ENCODE measurements around the gene EFNA5. TPM values are rescaled to one million over a fixed set of nuclear protein-coding genes. Genes with fewer than 3 reads are reported as not detected.

EFNA5 gene
- total and polyA plus RNA-seq, 2 experiments from 2014 or later = 0.64 to 0.86 TPM

DNA sequence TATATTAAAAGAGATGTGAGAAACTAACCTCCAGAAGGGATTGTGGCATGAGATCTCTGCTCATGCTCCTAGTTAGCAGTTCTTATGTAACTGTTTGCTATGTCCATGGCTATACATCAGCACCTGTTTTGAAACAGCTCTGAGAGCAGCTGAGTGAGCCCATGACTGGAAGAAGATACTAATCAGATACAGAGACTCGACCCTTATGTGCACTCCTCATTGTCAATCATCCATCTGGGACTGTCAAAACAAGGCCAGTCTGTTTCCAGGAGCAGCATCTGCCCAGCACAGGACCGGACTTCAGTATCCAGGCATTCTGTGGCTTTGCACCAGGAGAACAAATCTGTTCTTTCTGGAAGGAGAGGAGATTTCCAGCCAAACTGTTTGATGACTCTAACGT is 77.7 kb downstream of the EFNA5 start:
- no peak for DNase-seq
- TF ChIP-seq EZH2phosphoT487 (IDR thresholded peaks at IDR 0.05; ENCODE audit: insufficient read depth, low read depth) = no peak
- Histone ChIP-seq H3K9me3 (ENCODE audit: low read depth) (no peaks in the 10 kb centered on the region), H3K36me3 (ENCODE audit: low read depth) (no peaks in the 10 kb centered on the region), H3F3A (ENCODE audit: insufficient read depth) (no peaks in the 10 kb centered on the region), H3K27me3 (replicated peaks; ENCODE audit: insufficient read depth) (peaks cover 7% of the 10 kb centered on the region; the same call in 1 of the 2 replicates), H4K20me1 (ENCODE audit: insufficient read depth) (no peaks in the 10 kb centered on the region), H3K4me3 (no peak overlapping the region), H3K9me2 (ENCODE audit: insufficient read depth) (no peaks in the 10 kb centered on the region), H2AFZ (no peak overlapping the region), H3K9ac (no peak overlapping the region), H3K27ac (no peak overlapping the region), H3K79me2 (ENCODE audit: insufficient read depth) (no peaks in the 10 kb centered on the region), H3K4me2 (ENCODE audit: unreplicated experiment) (no peak overlapping the region), H3K4me1 (ENCODE audit: insufficient read depth) (no peaks in the 10 kb centered on the region)
- WGBS, 2 experiments (ENCODE audit: low coverage in 1 of 2, low lambda C conversion rate in 2 of 2, missing lambda C conversion rate in 2 of 2) = 9 to 16% methylated on average over 3 of the region's 3 CpGs
- in situ Hi-C loops (cut with MboI) = no loop called here

GRCh38 chr5:107592515-107592914 is 78.2 kb downstream of the EFNA5 start:
- Histone ChIP-seq H3K4me2 (ENCODE audit: unreplicated experiment) (no peak overlapping the region), H3K9me3 (ENCODE audit: low read depth) (no peaks in the 10 kb centered on the region), H3K9me2 (ENCODE audit: insufficient read depth) (no peaks in the 10 kb centered on the region), H3K9ac (no peak overlapping the region), H2AFZ (no peak overlapping the region), H4K20me1 (ENCODE audit: insufficient read depth) (no peaks in the 10 kb centered on the region), H3K4me1 (ENCODE audit: insufficient read depth) (no peaks in the 10 kb centered on the region), H3K36me3 (ENCODE audit: low read depth) (no peaks in the 10 kb centered on the region), H3K4me3 (no peak overlapping the region), H3K27me3 (replicated peaks; ENCODE audit: insufficient read depth) (0 out of 2 replicates have a peak, but pooled peaks cover 2% of the 10 kb centered on the region), H3F3A (ENCODE audit: insufficient read depth) (no peaks in the 10 kb centered on the region), H3K79me2 (ENCODE audit: insufficient read depth) (no peaks in the 10 kb centered on the region), H3K27ac (no peak overlapping the region)
- 27 to 32% methylated on average over 7 of the region's 7 CpGs for WGBS, 2 experiments (ENCODE audit: low coverage in 1 of 2, low lambda C conversion rate in 2 of 2, missing lambda C conversion rate in 2 of 2)
- in situ Hi-C loops (cut with MboI) = no loop called here
- TF ChIP-seq EZH2 (IDR thresholded peaks at IDR 0.05; ENCODE audit: insufficient read depth, poor library complexity, severe bottlenecking) = no peak
- TF ChIP-seq EZH2phosphoT487 (IDR thresholded peaks at IDR 0.05; ENCODE audit: insufficient read depth, low read depth) = no peak
- no peak for DNase-seq

GRCh38 chr5:107590686-107591085 is 80.1 kb downstream of the EFNA5 start:
- Histone ChIP-seq H2AFZ (no peak overlapping the region), H3K36me3 (ENCODE audit: low read depth) (no peaks in the 10 kb centered on the region), H4K20me1 (ENCODE audit: insufficient read depth) (no peaks in the 10 kb centered on the region), H3K4me1 (ENCODE audit: insufficient read depth) (no peaks in the 10 kb centered on the region), H3K9me2 (ENCODE audit: insufficient read depth) (no peaks in the 10 kb centered on the region), H3K27me3 (replicated peaks; ENCODE audit: insufficient read depth) (no peaks in the 10 kb centered on the region; the same call in 1 of the 2 replicates), H3F3A (ENCODE audit: insufficient read depth) (no peaks in the 10 kb centered on the region), H3K9me3 (ENCODE audit: low read depth) (no peaks in the 10 kb centered on the region), H3K79me2 (ENCODE audit: insufficient read depth) (no peaks in the 10 kb centered on the region), H3K27ac (no peak overlapping the region), H3K4me2 (ENCODE audit: unreplicated experiment) (no peak overlapping the region), H3K4me3 (no peak overlapping the region), H3K9ac (no peak overlapping the region)
- no peak for DNase-seq
- TF ChIP-seq EZH2 (IDR thresholded peaks at IDR 0.05; ENCODE audit: insufficient read depth, poor library complexity, severe bottlenecking) = no peak
- TF ChIP-seq EZH2phosphoT487 (IDR thresholded peaks at IDR 0.05; ENCODE audit: insufficient read depth, low read depth) = no peak
- WGBS, 2 experiments (ENCODE audit: low coverage in 1 of 2, low lambda C conversion rate in 2 of 2, missing lambda C conversion rate in 2 of 2) = 75 to 79% methylated on average over 1 of the region's 1 CpG
- in situ Hi-C loops (cut with MboI) = no loop called here

GRCh38 chr5:107589520-107590193 is 81.1 kb downstream of the EFNA5 start:
- in situ Hi-C loops (cut with MboI) = no loop called here
- Histone ChIP-seq H3K9me2 (ENCODE audit: insufficient read depth) (no peaks in the 10 kb centered on the region), H3K4me3 (no peak overlapping the region), H3K4me2 (ENCODE audit: unreplicated experiment) (no peak overlapping the region), H2AFZ (no peak overlapping the region), H3K9ac (no peak overlapping the region), H4K20me1 (ENCODE audit: insufficient read depth) (no peaks in the 10 kb centered on the region), H3K4me1 (ENCODE audit: insufficient read depth) (no peaks in the 10 kb centered on the region), H3K27me3 (replicated peaks; ENCODE audit: insufficient read depth) (peaks cover 3% of the 10 kb centered on the region; the same call in 1 of the 2 replicates), H3F3A (ENCODE audit: insufficient read depth) (no peaks in the 10 kb centered on the region), H3K27ac (no peak overlapping the region), H3K79me2 (ENCODE audit: insufficient read depth) (no peaks in the 10 kb centered on the region), H3K9me3 (ENCODE audit: low read depth) (no peaks in the 10 kb centered on the region), H3K36me3 (ENCODE audit: low read depth) (no peaks in the 10 kb centered on the region)
- no peak for TF ChIP-seq EZH2 (IDR thresholded peaks at IDR 0.05; ENCODE audit: insufficient read depth, poor library complexity, severe bottlenecking)
- no peak for TF ChIP-seq EZH2phosphoT487 (IDR thresholded peaks at IDR 0.05; ENCODE audit: insufficient read depth, low read depth)
- WGBS, 2 experiments (ENCODE audit: low coverage in 1 of 2, low lambda C conversion rate in 2 of 2, missing lambda C conversion rate in 2 of 2) = 73 to 76% methylated on average over 7 of the region's 7 CpGs
- no peak for DNase-seq

GRCh38 chr5:107582625-107583024 is 88.1 kb downstream of the EFNA5 start:
- no peak for DNase-seq
- Histone ChIP-seq H3K36me3 (ENCODE audit: low read depth) (no peaks in the 10 kb centered on the region), H3K9me3 (ENCODE audit: low read depth) (no peaks in the 10 kb centered on the region), H3K4me1 (ENCODE audit: insufficient read depth) (no peaks in the 10 kb centered on the region), H2AFZ (no peak overlapping the region), H3K79me2 (ENCODE audit: insufficient read depth) (no peaks in the 10 kb centered on the region), H3K9me2 (ENCODE audit: insufficient read depth) (no peaks in the 10 kb centered on the region), H4K20me1 (ENCODE audit: insufficient read depth) (no peaks in the 10 kb centered on the region), H3K27me3 (replicated peaks; ENCODE audit: insufficient read depth) (peaks cover 3% of the 10 kb centered on the region; the same call in 1 of the 2 replicates), H3K9ac (no peak overlapping the region), H3K4me3 (no peak overlapping the region), H3K4me2 (ENCODE audit: unreplicated experiment) (no peak overlapping the region), H3F3A (ENCODE audit: insufficient read depth) (no peaks in the 10 kb centered on the region), H3K27ac (no peak overlapping the region)
- in situ Hi-C loops (cut with MboI) = no loop called here
- TF ChIP-seq EZH2phosphoT487 (IDR thresholded peaks at IDR 0.05; ENCODE audit: insufficient read depth, low read depth) (no peak), EZH2 (IDR thresholded peaks at IDR 0.05; ENCODE audit: insufficient read depth, poor library complexity, severe bottlenecking) (no peak)
